ENCODE measurements around the gene IFI27. TPM values are rescaled to one million over a fixed set of nuclear protein-coding genes. Genes with fewer than 3 reads are reported as not detected.

The IFI27 gene
- total RNA-seq, 1 donor from 2014 or later: 312 TPM

DNA sequence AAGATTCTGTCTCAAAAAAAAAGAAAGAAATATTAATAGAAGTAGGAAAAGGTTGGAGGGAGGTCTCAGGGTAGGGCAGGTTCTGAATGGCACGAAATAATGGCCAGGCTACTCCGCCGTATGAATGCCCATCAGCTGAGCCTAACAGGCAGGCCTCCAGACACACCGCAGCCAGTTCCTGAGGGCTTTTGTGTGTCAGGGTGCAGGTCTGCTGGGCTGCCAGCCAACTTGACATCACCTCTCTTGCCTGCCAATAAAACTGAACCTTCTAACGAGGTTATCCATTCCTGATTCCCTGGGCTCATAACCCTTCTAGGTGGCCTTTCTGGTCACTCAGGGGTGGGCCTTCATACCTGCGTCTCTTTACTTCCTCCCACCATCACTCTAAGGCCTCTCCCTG, 3.0 kb downstream of the IFI27 start:
- peak overlapping the region; percentile 80 for H3K27ac ChIP-seq

DNA sequence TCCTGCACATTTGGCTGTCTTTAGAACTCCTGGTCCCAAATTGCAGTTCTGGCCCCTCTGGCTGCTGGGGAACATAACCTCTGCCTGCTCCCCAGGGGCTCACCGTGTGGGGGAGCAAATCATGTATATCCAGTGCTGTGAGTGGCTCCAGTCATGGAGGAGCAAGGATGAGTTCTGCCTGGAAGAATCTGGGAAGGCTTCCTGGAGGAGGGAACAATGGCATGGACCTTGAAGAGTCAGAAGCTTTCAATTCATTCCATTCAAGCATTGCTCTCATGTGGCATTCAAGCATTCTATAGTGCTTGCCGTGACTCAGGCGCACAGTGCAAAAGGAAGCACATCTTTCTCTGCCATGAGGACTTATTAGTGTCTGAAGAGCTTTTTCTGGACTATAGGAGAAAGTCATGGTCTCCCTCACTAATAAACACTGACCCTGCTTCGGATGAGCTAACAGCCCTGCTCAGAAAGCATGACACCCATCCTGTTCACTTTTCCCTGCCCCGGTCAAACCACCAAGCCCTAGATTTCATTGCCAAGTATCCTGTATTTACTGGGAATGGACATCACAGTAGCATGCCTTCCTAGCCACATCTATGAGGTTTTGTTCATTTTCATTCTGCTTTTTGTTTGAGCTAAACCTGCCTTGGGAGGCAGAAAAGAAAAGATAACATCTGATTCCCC, 3.5 kb downstream of the IFI27 start:
- ATAC-seq (no peak), DNase-seq (no peak)
- H3K4me3 ChIP-seq: peak overlapping the region; percentile 23
- H3K36me3 ChIP-seq: no peaks in the 10 kb centered on the region
- intact Hi-C loops (cut with DNase I): no loop called here
- H3K27ac ChIP-seq: peak overlapping the region; percentile 80
- TF ChIP-seq, protein P1, sequence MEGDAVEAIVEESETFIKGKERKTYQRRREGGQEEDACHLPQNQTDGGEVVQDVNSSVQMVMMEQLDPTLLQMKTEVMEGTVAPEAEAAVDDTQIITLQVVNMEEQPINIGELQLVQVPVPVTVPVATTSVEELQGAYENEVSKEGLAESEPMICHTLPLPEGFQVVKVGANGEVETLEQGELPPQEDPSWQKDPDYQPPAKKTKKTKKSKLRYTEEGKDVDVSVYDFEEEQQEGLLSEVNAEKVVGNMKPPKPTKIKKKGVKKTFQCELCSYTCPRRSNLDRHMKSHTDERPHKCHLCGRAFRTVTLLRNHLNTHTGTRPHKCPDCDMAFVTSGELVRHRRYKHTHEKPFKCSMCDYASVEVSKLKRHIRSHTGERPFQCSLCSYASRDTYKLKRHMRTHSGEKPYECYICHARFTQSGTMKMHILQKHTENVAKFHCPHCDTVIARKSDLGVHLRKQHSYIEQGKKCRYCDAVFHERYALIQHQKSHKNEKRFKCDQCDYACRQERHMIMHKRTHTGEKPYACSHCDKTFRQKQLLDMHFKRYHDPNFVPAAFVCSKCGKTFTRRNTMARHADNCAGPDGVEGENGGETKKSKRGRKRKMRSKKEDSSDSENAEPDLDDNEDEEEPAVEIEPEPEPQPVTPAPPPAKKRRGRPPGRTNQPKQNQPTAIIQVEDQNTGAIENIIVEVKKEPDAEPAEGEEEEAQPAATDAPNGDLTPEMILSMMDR (IDR thresholded peaks at IDR 0.05): no peak
- H3K9me3 ChIP-seq: no peaks in the 10 kb centered on the region
- H3K4me1 ChIP-seq: peaks cover 11% of the 10 kb centered on the region
- H3K27me3 ChIP-seq: no peaks in the 10 kb centered on the region

More for the DNA sequence above, 3.0 kb downstream of the IFI27 start:
- H3K36me3 ChIP-seq: no peaks in the 10 kb centered on the region
- no peaks in the 10 kb centered on the region for H3K9me3 ChIP-seq
- intact Hi-C loops (cut with DNase I): no loop called here
- TF ChIP-seq, protein P1 (IDR thresholded peaks at IDR 0.05): no peak
- peaks cover 11% of the 10 kb centered on the region for H3K4me1 ChIP-seq
- DNase-seq: no peak
- peak overlapping the region; percentile 46 for H3K4me3 ChIP-seq
- ATAC-seq: no peak
- H3K27me3 ChIP-seq: no peaks in the 10 kb centered on the region

DNA sequence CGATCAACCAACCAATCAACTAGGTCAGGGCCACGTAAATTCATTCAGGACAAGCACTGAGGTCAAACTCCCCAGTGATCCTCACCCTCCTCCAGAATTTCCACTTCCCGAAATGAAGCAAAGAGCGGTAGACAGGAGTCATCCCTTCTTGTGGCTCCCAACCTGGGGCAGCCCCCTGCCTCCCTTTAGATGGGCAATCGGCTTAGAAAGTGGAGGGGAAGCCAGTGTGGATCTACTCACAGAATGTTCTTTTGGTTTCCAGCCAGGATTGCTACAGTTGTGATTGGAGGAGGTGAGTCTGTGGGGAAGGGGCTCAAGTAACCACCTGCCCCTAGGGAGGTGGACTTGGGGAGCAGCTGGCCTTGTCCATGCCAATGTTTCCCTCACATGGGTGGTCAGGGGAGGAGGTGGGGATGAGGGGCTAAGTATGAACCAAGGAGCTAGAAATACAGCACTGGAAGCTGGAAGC, 4.1 kb downstream of the IFI27 start:
- H3K27ac ChIP-seq: peak overlapping the region; percentile 80
- H3K4me3 ChIP-seq: peak overlapping the region; percentile 23
- intact Hi-C loops (cut with DNase I): no loop called here
- no peaks in the 10 kb centered on the region for H3K9me3 ChIP-seq
- no peak for DNase-seq
- ATAC-seq: no peak
- no peaks in the 10 kb centered on the region for H3K27me3 ChIP-seq
- H3K36me3 ChIP-seq: no peaks in the 10 kb centered on the region
- H3K4me1 ChIP-seq: peaks cover 11% of the 10 kb centered on the region
- TF ChIP-seq, protein P1 (IDR thresholded peaks at IDR 0.05): no peak

DNA sequence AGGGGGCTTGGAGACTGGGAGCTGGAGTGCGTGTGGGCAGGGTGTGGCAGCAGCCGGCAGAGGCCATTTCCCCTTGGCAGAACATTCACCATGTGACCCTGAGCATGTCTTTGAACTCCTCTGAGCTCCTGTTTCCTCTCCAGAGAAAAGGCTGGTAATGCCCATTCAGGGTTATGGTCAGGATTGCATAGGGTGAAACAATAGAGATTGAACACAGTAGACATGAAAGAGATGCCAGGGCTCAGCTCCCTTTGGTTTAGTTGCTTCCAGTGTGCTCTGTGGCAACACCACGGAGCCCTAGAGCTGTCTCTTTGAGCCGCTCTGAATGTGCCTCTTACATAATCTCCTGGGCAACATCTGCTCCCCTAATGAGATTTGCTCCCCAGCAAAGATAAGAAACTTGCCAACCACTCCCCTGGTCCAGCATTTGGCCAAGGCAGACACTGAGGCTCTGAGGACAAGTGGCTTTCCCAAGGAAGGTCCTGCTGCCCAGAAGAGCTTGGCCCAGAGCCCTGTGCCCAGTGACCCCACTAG, 4.6 kb downstream of the IFI27 start:
- peak; percentile 57 for ATAC-seq
- peaks cover 11% of the 10 kb centered on the region for H3K4me1 ChIP-seq
- no peak for DNase-seq
- H3K27me3 ChIP-seq: no peaks in the 10 kb centered on the region
- H3K36me3 ChIP-seq: no peaks in the 10 kb centered on the region
- H3K27ac ChIP-seq: peak overlapping the region; percentile 80
- intact Hi-C loops (cut with DNase I): no loop called here
- TF ChIP-seq, protein P1 (IDR thresholded peaks at IDR 0.05): no peak
- no peaks in the 10 kb centered on the region for H3K9me3 ChIP-seq
- H3K4me3 ChIP-seq: peak overlapping the region; percentile 23

DNA sequence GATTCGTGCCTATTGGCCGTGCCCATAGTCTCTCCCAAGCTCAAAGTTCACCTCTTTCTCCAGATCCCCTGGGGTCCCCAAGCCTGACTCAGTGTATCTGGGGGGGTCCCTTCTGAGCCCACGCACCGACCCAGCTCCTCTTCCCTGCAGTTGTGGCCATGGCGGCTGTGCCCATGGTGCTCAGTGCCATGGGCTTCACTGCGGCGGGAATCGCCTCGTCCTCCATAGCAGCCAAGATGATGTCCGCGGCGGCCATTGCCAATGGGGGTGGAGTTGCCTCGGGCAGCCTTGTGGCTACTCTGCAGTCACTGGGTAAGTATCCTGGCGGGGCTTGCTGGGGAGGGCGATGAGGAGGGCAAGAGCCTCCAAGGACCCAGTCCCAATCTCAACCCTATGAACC, 5.1 kb downstream of the IFI27 start:
- Histone ChIP-seq H3K9me3 (no peaks in the 10 kb centered on the region), H3K36me3 (no peaks in the 10 kb centered on the region), H3K4me1 (peaks cover 11% of the 10 kb centered on the region), H3K27ac (peak overlapping the region; percentile 80), H3K4me3 (no peak overlapping the region), H3K27me3 (no peaks in the 10 kb centered on the region)
- TF ChIP-seq, protein P1 (IDR thresholded peaks at IDR 0.05): no peak
- DNase-seq (no peak), ATAC-seq (no peak)
- intact Hi-C loops (cut with DNase I): no loop called here
